Measurements from ENCODE around the gene CUEDC2. TPM values are rescaled to one million over a fixed set of nuclear protein-coding genes. Genes with fewer than 3 reads are reported as not detected.

Gene CUEDC2
- total and polyA plus RNA-seq, 3 donors from 2014 or later, result 49.0 to 76.0 (median 70.5) TPM

DNA sequence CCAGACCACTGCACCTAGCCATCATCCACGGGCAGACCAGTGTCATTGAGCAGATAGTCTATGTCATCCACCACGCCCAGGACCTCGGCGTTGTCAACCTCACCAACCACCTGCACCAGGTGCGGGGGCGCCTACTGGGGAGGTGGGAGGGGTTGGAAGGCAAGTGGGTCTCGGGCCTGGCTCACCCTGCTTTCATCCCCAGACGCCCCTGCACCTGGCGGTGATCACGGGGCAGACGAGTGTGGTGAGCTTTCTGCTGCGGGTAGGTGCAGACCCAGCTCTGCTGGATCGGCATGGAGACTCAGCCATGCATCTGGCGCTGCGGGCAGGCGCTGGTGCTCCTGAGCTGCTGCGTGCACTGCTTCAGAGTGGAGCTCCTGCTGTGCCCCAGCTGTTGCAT is 32.3 kb downstream of the CUEDC2 start:
- Histone ChIP-seq H3K27ac (no peak overlapping the region), H3K4me1 (peaks cover 18% of the 10 kb centered on the region), H3K4me3 (peak overlapping the region in 1 of 2 donors; percentile 76), H3K9me3 (no peaks in the 10 kb centered on the region), H3K27me3 (no peaks in the 10 kb centered on the region), H3K36me3 (ENCODE audit: low read depth, missing control alignments) (no peaks in the 10 kb centered on the region)
- TF ChIP-seq, protein P1, sequence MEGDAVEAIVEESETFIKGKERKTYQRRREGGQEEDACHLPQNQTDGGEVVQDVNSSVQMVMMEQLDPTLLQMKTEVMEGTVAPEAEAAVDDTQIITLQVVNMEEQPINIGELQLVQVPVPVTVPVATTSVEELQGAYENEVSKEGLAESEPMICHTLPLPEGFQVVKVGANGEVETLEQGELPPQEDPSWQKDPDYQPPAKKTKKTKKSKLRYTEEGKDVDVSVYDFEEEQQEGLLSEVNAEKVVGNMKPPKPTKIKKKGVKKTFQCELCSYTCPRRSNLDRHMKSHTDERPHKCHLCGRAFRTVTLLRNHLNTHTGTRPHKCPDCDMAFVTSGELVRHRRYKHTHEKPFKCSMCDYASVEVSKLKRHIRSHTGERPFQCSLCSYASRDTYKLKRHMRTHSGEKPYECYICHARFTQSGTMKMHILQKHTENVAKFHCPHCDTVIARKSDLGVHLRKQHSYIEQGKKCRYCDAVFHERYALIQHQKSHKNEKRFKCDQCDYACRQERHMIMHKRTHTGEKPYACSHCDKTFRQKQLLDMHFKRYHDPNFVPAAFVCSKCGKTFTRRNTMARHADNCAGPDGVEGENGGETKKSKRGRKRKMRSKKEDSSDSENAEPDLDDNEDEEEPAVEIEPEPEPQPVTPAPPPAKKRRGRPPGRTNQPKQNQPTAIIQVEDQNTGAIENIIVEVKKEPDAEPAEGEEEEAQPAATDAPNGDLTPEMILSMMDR (IDR thresholded peaks at IDR 0.05), result no peak
- TF ChIP-seq POLR2A (IDR thresholded peaks at IDR 0.05), result no peak
- WGBS, 2 donors, result 76% methylated on average over 9 of the region's 17 CpGs; no CpG with 5 or more reads in 1 of the 2 donors
- no peak for DNase-seq
- intact Hi-C loops (cut with DNase I; ENCODE audit: low total_unique reads), result no loop called here

DNA sequence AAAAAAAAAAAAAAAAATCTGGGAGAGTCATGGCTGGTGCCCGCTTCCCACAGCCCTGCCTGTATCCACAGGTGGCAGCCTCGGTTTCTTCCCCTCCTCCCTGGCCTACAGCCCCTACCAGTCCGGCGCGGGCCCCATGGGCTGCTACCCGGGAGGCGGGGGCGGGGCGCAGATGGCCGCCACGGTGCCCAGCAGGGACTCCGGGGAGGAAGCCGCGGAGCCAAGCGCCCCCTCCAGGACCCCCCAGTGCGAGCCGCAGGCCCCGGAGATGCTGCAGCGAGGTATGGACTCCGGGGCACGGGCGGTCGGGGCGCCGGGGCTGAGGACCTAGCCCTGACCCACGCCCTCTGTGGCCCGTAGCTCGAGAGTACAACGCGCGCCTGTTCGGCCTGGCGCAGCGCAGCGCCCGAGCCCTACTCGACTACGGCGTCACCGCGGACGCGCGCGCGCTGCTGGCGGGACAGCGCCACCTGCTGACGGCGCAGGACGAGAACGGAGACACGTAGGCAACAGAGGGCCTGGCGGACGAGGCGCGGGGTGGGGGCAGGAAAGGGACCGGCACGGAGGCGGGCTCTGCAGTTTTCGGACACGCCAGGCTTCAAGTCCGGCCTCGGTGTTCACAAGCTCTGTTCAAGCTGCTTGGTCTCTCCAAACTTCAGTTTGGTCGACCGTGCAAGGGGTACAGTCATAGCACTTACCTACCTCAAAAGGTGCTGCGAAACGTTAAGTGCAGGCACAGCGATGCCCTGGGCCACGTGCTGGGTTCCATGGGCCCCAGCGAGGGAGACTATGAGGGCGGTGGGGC is 33.0 kb downstream of the CUEDC2 start:
- intact Hi-C loops (cut with DNase I; ENCODE audit: low total_unique reads), result no loop called here
- peak; percentile 94 for DNase-seq
- Histone ChIP-seq H3K4me1 (peaks cover 18% of the 10 kb centered on the region), H3K4me3 (peak overlapping the region; percentile 60 to 76), H3K27me3 (no peaks in the 10 kb centered on the region), H3K9me3 (no peaks in the 10 kb centered on the region), H3K36me3 (ENCODE audit: low read depth, missing control alignments) (no peaks in the 10 kb centered on the region), H3K27ac (peak overlapping the region; percentile 84 to 86)
- 3% methylated on average over 55 of the region's 72 CpGs; no CpG with 5 or more reads in 1 of the 2 donors for WGBS, 2 donors
- TF ChIP-seq POLR2A (IDR thresholded peaks at IDR 0.05), result no peak
- TF ChIP-seq, protein P1 (IDR thresholded peaks at IDR 0.05), result peak; percentile 88 to 98 (median 95)

DNA sequence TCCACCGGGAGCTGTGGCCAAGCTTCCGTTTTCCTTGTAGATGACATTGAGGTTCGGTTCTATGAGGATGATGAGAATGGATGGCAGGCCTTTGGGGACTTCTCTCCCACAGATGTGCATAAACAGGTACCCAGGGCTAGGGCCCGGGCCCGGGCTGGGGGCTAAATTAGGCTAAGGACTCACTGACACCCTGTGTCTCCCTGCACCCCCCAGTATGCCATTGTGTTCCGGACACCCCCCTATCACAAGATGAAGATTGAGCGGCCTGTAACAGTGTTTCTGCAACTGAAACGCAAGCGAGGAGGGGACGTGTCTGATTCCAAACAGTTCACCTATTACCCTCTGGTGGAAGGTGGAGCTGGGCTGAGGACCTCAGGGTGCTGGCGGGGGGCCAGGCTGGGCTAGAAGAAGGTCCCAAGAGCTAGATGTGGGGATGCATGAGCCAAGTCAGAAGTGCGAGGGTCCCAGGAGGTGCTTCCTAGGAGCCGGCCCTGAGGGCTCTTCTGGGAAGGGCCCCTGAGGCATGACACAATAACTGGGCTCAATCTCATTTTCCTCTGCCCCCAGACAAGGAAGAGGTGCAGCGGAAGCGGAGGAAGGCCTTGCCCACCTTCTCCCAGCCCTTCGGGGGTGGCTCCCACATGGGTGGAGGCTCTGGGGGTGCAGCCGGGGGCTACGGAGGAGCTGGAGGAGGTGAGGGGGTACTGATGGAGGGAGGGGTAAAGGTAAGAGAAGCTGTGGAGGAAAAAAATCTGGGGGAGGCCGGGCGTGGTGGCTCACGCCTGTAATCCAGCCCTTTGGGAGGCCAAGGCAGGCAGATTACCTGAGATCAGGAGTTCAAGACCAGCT is 34.0 kb downstream of the CUEDC2 start:
- Histone ChIP-seq H3K36me3 (ENCODE audit: low read depth, missing control alignments) (no peaks in the 10 kb centered on the region), H3K27ac (peak overlapping the region; percentile 84 to 86), H3K9me3 (no peaks in the 10 kb centered on the region), H3K27me3 (no peaks in the 10 kb centered on the region), H3K4me1 (peaks cover 18% of the 10 kb centered on the region), H3K4me3 (no peak overlapping the region)
- no peak for TF ChIP-seq POLR2A (IDR thresholded peaks at IDR 0.05)
- TF ChIP-seq, protein P1 (IDR thresholded peaks at IDR 0.05), result no peak
- WGBS, 2 donors, result 80% methylated on average over 20 to 21 of the region's 21 CpGs
- intact Hi-C loops (cut with DNase I; ENCODE audit: low total_unique reads), result no loop called here
- no peak for DNase-seq

DNA sequence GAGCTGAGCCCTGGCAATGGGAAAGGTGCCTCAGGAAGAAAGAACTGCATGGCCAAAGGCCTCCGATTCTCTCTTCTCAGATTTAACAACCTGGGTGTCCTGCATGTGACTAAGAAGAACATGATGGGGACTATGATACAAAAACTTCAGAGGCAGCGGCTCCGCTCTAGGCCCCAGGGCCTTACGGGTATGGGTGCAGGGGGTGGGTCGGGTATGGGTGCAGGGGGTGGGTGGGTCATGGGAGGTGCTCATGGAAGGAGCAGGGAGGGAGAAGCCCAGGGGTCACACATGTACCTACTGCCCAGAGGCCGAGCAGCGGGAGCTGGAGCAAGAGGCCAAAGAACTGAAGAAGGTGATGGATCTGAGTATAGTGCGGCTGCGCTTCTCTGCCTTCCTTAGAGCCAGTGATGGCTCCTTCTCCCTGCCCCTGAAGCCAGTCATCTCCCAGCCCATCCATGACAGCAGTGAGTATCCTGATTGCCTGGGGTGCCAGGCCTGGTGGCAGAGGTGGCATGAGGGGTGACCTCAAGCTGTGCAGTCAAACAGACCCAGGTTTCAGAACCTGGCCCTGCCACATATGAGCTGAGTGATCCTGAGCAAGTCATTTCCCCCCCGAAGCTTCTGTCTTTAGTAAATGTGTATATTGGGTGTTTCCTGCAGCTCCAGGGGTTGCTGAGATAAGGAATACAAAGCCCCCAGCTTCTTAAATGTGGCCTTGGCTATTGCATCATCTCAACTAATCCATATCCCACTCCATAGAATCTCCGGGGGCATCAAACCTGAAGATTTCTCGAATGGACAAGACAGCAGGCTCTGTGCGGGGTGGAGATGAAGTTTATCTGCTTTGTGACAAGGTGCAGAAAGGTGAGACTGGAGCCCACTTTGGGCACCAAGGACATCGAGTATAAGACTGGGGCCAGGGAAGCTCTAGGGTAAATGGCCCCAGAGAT is 34.9 kb downstream of the CUEDC2 start:
- no peak overlapping the region for H3K27ac ChIP-seq
- TF ChIP-seq, protein P1 (IDR thresholded peaks at IDR 0.05), result no peak
- no peak for TF ChIP-seq POLR2A (IDR thresholded peaks at IDR 0.05)
- H3K36me3 ChIP-seq (ENCODE audit: low read depth, missing control alignments), result no peaks in the 10 kb centered on the region
- WGBS, 2 donors, result 88 to 95% methylated on average over 14 of the region's 14 CpGs
- intact Hi-C loops (cut with DNase I; ENCODE audit: low total_unique reads), result no loop called here
- H3K9me3 ChIP-seq, result no peaks in the 10 kb centered on the region
- H3K27me3 ChIP-seq, result no peaks in the 10 kb centered on the region
- H3K4me1 ChIP-seq, result peaks cover 18% of the 10 kb centered on the region
- DNase-seq, result no peak
- H3K4me3 ChIP-seq, result no peak overlapping the region

Measured in testis (tissue), 3 donors.